KBM-7 (cell line): Measurements from ENCODE around the gene NNAT.

ENCODE experiments used
- DNase-seq: peaks from one replicate; pipeline ENCODE4 v3.0.0-alpha.2; 2015
- in situ Hi-C: fragments of 300-500 bp; cut with MboI; formaldehyde crosslinking; loops from 2 replicates; pipeline ENCODE4 v1.14.3; 2020; ENCODE audit warnings: low sequenced_read_pairs, low pct_unique_long_range_greater_than_20kb, mixed read lengths

The NNAT gene

DNA sequence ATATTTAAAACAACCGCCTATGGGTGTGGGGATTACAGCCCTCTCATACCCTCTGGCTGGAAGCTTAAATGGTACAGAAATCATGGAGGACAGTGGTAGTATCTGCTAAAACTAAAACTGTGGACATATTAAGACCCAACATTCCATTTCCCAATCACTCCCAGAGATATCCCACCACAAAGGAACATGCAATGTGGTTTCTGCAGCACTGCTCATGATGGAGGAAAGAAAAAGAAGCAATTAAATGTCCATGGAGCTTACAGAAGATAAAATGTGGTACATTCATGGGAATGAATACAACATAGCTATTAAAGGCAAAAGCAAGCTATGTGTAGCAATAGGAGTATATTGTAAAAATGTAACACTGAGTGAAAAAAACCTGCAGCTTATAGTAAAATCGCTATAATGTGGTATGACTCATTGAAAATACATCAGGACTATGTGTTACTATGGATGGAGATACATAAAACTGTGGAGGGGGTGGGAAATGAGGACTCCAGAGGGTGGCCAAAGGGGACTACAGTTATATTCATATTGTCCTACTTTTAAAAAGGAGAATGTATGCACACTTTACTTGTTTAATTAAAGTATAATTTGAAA is 22.9 kb upstream of the NNAT start:
- DNase-seq: no peak
- in situ Hi-C loops: no loop called here

DNA sequence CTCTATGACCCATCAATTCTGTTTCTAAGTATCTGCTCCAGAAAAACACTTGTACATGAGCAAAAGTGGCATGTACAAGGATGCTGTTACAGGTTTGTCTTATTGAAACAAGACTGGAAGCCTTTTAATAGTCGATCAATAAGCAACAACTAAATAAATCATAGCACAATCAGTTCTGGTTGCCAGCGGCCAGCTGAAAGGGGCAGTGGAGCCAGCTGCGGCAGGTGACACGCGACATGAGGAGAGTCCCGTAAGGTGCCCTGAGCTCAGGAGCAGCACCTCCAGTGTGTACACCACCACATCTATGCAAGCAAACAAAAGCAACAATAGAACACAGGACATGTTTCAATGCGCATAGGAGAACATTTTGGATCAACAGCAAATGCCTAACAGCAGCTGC is 20.7 kb upstream of the NNAT start:
- DNase-seq: no peak

DNA sequence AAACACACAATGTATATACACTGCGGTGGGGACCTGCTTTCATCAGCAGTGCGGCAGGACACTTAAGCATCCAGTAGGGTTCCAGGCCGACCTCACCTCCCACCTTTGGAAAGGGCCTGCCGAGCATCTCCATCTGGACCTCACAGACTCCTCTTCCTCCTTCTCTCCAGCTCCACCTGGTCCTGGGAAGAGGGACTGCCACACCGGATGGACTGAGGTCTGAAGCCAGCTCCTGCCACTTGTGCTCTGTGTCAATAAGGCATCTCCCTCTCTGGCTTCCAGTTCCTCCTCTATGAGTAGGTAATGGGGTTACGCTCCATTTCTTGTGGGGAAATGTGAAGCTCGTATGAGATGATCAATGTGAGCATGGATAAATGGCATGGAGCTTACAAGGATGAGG is 19.1 kb upstream of the NNAT start:
- DNase-seq: no peak
- in situ Hi-C loops: no loop called here

More for the DNA sequence above, 20.7 kb upstream of the NNAT start:
- in situ Hi-C loops: no loop called here

DNA sequence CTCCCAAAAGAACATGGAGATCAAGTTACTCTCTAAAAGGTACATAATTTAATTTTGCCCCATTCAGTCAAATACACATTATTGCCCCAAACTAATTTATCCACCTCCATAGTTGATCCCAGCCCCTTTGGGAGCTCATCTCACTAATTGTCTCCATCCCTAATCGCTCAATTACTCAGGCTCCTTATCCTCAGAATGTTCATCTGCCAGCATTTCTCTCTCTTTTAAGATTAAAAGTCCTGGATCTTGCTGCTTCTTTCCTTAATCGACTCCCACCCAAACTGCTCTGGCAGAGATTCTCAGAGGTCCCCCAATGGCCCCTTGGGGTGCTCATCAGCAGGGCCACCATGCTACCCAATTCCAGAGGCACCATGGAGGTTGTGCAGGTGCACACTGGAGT is 18.4 kb upstream of the NNAT start:
- in situ Hi-C loops: no loop called here
- DNase-seq: no peak

DNA sequence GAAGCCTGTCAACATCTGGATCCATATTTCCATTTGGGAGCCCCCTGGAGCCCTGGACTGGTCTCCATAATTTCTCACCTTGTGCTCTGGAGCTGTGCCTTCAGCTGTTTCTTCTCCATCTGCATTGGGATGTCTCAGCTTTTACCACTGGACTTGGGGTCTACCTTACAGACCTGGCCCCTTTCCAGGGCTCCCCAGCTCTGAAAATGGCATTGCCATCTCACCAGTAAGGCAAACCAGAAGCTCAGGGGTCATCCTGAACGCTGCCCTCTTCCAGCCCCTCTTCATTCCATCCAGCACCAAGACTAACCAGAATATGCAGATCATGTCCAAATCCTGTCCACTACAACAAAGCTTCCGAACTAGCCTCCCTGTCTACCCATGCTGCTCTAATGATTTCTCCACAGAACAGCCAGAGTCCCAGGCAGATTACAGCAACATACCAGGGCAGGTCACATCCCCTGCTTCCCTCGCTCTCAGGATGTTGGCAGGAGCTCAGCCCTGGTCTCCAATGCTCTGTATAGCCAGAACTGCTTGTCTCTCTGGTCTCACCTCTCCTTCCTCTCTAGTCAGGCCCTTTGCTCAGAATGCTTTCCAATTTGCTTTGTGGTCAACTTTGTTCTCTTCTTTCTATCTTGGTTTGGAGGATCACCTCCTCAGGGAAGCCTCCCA is 17.7 kb upstream of the NNAT start:
- DNase-seq: no peak
- in situ Hi-C loops: no loop called here

DNA sequence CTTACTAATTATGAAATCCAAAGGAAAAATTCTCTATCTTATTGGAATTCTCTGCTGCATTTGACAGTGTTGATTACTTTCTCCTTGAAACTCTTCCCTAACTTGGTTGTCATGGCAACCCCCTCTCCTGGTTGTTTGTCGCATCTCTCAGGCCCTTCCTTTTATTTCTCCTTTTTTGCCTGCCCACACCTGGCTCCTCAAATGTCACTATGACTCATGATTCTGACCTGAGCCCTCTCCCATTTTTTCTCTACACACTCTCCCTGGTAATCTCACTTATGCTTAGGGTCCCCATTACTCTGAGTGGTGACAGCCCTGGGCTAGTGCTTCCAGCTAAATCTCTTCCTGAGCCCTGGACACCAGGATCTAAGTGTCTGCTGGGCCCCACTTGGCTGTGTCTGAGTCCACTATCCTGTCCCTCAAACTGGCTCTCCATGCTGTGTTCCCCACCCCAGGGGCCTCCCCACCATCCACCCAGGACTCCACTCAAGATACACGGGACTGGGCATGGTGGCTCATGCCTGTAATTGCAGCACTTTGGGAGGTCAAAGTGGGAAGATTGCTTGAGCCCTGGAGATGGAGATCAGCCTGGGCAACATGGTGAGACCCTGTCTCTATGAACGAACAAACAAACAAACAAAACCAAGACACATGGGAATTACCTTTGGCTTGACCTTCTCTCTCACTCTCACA is 16.5 kb upstream of the NNAT start:
- in situ Hi-C loops: no loop called here
- DNase-seq: no peak

DNA sequence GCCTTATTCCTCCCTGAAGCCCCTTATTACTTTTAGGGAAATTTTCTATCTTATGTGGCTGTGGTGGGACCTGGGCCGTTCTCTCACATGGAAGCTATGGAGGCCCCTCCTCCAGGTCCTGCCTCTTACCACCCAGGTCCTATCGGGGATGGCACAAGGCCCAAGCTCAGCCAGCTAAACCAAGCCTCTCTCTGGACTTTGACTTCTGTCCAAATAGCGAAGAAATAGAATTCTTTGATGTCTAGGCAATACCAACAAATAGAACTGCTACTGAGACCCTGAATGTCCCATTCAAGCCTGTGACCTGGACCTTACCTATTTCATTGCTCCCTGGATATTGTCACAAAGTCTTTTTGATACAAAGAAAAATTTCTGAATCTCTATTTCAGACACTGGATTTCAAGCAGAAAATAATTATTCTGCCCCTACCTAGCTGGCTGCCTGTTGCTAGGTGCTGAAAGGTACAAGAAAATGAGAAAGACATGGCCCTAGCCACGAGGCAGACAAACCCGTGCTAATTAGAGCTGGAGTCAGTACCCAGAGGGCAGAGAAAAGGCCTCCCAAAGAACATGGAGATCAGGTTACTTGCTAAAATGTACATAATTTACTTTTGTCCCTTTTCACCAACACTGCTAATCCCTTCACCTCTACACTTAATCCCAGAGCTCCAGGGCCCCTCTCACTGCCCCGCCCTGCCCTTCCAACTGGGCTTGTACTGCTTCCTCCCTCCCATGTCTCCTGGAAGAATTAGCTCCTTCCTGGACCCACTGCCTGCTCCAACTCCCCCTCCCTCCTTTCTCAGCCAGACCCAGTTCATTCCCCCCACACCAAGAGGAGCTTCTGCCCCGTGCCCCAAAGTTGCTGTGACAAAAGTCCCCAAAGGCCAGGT is 15.5 kb upstream of the NNAT start:
- DNase-seq: no peak
- in situ Hi-C loops: no loop called here

DNA sequence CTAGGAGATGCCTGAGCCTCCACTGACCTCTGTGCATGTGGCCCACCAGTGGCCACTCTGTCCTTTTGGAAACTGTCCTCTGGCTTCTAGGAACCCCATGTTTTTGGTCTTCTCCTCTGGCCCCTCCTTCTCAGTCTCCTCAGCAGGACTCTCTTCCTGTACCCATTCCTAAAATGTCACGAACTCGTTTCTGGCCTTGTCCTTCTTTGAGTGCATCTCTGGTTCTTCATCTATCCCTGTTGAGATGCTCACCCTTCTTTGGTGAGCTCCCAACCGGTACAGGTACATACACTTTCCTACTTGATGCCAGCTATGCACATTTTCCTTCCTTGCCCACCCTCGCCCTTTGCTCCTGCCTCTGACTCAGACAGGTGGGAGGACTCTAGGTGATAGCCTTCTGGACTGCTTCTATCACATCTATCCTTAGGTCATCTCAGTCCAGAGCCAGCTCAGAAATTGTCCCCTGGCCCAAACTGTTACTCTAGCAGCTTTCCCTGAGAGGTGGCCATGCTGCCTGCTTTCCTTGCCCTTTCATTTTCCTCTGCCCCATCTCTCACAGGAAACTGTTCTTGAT is 14.8 kb upstream of the NNAT start:
- in situ Hi-C loops: no loop called here
- no peak for DNase-seq

DNA sequence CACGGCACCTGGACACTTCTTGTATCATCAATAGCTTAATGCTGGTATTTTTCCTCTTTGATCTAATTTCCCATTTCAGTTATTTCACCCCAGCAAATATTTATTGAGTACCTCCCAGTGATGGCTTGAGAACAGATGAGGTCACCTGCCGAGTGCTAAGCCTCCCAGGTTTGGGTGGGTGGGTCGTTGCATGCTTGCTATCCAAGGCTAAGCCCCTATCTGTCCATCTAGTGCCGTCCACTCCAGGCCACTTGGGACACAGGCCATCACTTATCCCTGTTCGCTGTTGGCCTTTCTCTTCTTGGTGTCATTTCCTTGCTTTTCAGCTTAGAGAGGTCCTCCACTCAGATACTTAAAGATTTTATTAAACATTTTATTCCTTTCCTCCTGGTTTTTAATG is 10.8 kb upstream of the NNAT start:
- DNase-seq: no peak
- in situ Hi-C loops: no loop called here

DNA sequence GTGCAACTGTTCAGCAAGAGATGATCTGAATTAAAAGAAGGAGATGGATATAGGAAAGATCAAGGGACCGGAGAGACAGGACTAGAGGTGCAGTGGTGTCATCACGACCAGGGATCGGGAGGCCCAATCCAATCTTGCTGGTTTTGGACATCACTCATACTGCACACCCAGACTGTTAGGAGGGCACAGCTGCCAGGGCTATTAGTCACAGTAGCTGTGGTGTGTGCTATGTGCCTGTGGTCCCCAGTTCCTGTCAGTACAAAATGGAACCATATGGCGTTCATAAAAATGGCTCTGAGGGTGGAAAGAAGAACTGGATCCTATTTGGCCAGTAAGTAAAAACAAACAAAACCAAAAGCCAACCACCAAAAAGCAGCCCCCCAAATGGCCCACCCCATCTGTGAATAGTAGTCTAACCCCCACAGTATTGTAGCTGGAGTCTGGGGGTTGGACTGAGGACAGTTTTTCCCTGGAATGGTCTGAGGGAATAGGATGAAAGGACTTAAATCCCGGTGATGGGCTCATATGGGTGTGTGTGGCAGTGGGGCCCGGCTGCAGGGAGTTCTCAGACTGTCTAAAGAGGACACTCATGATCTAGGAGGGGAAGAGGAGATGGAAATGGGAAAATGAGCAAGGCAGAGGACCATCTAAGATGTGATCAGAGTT is 9.3 kb upstream of the NNAT start:
- no peak for DNase-seq
- in situ Hi-C loops: no loop called here

DNA sequence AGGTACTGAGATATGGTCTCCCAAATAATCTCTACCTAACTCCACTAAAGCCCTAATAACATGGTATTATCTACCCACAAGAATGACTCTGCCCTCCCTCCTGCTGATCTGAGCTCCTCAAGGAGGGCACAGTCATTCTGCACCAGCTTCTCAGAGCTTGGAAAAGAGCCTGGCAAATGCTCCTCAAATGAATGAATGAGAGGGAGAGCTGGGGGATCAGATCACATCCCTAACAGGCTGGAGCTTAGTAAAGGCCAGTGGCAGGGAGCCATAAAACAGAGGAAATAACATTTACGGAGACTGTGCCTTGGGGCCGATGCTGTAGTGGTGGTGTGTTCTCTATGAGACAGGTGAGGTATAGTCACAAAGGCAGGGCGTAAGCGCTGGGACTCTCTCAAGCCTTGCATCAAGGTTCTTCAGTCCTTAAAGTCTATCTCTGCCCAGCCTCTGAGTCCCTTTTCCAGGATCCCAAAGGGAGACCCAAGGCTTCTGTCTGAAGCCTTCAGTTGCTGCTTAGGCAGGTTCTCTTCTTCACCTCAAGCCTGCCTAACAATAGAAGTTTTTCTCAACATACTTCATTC is 7.2 kb upstream of the NNAT start:
- no peak for DNase-seq
- in situ Hi-C loops: no loop called here

DNA sequence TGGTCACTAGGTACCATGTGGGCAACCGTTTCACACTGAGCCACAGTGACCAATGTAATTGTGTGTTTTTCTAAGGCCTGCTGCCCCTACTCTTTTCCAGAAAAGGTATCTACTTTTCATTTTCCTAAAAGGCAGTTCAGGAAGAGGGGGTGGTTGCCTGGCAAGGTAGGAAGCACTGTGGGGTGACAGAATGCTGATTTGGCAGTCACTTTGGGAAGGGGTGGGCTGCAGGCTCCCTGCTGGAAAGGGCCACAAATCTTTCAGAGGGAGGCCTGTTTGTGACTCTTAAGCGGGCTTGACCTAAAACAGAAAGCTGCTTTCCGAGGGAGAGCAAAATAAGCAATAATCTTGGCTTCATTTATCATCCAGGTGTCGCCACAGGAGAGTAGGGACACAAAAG is 5.2 kb upstream of the NNAT start:
- in situ Hi-C loops: no loop called here
- no peak for DNase-seq

DNA sequence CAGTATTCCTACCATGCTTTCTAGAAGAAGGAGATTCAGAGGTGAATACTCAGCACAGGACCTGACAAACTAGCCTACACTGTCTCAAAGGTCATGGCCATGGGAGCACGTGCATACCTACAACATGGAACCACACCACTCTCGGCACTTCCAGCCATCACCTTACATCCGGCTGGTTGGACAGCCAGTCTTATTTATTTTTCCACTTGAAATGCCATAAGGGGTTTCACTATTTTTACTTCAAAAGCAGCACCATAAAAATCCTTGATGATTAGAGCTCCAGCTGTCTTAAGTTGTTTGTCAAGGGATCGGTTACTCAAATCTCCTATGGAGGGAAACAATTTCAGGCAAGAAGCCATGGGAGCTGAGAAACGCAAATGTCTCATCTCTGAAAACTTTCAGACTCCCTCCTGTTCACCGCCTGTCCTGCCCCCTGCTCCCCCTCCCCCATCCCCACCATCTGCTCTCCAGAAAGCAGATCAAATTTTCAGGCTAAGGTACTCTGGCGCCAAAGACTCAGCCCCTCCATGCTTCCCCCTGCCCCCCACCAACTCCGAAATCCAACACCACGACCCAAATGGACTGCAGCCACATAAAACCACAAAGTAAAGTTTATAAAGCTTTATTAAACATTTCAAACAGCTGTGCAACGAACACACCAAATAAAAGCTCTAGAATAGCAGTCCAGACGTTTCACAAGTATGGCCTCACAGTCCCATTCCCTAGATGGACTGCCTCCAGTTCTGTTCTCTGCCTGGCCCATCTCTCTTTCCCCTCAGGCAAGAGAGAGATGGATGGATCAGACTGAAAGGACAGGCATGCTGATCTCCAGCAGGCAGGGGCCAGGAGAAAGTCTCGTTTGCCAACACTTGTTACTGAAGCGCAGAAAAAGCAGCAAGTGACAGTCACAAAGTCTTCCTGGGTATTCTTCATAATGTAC is 4.0 kb upstream of the NNAT start:
- in situ Hi-C loops: no loop called here
- no peak for DNase-seq

DNA sequence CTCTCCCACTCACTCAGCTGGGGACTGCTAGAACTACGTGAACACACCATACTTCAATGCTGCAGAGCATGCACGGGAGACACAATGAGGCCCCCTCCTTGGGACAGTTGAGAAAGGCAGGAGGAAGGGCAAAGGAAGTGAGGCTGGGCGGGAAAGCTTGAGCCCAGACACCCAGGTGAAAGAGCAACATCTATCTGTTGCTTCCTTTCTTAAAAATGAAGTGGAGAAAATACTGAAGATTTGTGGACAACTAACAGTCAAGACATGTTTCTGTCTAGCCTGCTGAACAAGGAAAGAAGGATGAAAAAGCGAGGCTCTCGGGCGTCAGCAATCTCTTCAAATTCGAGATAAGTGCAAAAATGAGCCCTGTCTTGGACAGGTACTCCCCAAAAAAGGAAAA is 3.0 kb upstream of the NNAT start:
- in situ Hi-C loops: no loop called here
- no peak for DNase-seq

DNA sequence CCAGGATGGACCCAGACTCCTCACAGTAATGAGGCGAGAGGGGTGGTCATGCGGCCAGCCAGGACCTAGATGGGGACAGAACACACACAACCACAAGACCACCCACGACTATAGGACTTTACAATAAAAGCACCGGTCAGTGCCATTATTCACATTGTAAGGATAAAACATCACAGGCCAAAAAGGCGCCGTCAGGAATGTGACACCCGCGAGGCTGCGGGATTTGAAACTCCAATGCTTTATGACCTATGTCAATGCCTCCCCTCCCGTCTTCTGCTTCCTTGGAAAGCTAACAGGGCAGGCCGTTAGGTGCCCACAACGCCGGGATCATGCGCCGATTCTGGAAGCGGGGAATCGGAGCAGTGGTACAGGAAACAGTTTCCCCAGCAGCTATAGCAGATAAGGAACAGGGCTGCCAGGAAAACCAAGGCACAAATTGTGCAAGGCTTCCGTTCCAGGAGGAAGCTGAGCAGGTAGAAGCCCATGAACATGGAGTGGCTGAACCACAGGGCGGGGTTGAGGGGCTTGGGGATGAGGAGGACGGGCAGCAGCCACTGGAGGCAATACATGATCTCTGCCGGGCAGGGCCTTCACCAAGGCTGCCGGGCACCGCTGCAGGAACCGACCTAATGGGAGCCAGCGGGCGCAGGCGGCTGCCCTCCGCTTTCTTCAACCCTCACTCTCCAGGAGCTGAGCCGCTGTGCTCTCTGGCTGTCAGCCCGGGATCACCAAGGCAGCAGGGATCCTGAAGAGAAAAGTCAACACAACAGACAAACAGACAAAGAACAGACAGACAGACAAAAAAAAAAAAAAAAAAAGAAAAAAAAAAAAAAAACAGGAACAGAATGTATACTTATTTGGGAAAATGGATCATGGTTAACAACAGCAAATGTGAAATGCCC is 2.2 kb upstream of the NNAT start:
- no peak for DNase-seq
- in situ Hi-C loops: no loop called here

DNA sequence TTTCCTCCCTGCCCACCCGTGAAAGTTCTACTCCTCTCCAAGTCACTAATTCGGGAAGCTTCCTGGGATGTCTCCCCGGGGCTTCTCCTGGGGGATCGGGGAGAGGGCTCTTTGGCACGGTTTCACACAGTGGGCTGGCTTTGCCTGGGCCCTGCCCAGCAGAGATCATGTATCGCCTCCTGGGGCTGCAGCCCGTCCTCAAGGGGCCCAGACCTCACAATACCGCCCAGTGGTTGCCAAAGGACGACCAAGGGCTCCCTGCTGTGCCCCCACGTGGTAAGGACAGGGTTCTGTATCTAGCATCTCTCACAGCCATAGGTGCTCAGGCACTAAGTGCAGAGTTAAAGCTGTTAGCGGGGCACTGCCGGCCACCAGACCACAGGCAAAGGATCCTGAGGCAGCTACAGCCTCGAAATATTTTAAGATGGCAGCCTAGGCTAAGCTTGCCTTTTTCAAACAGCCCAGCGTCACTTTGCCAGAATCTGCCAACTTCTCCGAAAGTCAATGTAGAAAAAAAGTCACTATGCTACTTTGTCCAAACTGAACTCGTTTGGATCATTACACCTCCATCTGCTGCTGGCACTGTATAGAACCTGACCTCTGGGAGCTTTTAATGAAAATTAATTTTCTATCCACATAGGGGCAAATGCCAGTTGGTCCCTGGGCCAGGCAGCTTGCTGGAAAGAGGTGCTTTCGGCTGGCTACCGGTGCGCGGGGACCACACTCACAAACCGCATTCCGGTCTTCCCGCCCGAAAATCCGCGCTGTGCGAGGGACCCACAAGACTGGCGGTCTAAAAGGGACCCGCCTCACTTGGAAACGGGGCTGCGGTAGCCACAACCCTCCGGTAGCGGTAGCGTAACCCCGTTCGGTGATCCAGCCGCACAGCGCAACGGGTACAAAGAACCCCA is 1.3 kb upstream of the NNAT start:
- in situ Hi-C loops: loop anchor here (10.0 kb wide), 1 partner anchor 115 kb away; no protein-coding TSS in a partner anchor
- no peak for DNase-seq
